H1 (cell line): ENCODE measurements around the gene APH1B. TPM values are rescaled to one million over a fixed set of nuclear protein-coding genes. Genes with fewer than 3 reads are reported as not detected.

Experiments used
- CTCF ChIA-PET: fragments of 300-600 bp; sonication (Branson Sonifier 250); formaldehyde crosslinking; loops from one replicate; lab custom pipeline; 2021; ENCODE audit not compliant: partially characterized antibody; lab: Charles Lee
- POLR2A ChIA-PET: fragments of 300-600 bp; sonication (Branson Sonifier 250); formaldehyde crosslinking; loops from one replicate; lab custom pipeline; 2021; ENCODE audit warnings: inconsistent platforms; ENCODE audit not compliant: partially characterized antibody; lab: Charles Lee
- DNase-seq, 2 experiments: peaks; one replicate each; pipeline versions ENCODE4 v3.0.0 to v3.0.0-alpha.2; 2010 to 2022; ENCODE audit warnings: low spot score in 2 of 2, low read depth in 1 of 2, mixed read lengths in 1 of 2
- FAIRE-seq: peaks from 2 replicates; lab custom pipeline; 2011; peaks lifted over from hg19 to GRCh38; lab: Jason Lieb, UNC
- H2AFZ ChIP-seq: 2 replicates; pipeline ENCODE4 v1.8.1; 2012; ENCODE audit warnings: low read length, inconsistent platforms
- H2AK5ac ChIP-seq: 2 replicates; pipeline ENCODE4 v1.6.1; 2013; ENCODE audit warnings: low read depth, low read length
- H2BK120ac ChIP-seq: replicated peaks from 2 replicates; pipeline ENCODE3; 2013; ENCODE audit warnings: low read depth, low read length, inconsistent platforms
- H2BK12ac ChIP-seq: 2 replicates; pipeline ENCODE4 v1.6.1; 2013; ENCODE audit warnings: low read depth, low read length
- H2BK15ac ChIP-seq: 2 replicates; pipeline ENCODE4 v1.6.1; 2013; ENCODE audit warnings: low read length
- H2BK20ac ChIP-seq: 2 replicates; pipeline ENCODE4 v1.6.1; 2013; ENCODE audit warnings: low read length
- H2BK5ac ChIP-seq: 2 replicates; pipeline ENCODE4 v1.6.1; 2013; ENCODE audit warnings: low read depth, low read length
- H3K14ac ChIP-seq: 2 replicates; pipeline ENCODE4 v1.6.1; 2013; ENCODE audit warnings: inconsistent platforms; ENCODE audit not compliant: insufficient read length
- H3K18ac ChIP-seq: 2 replicates; pipeline ENCODE4 v1.6.1; 2013; ENCODE audit warnings: low read length; ENCODE audit errors: extremely low read depth
- H3K23ac ChIP-seq: 2 replicates; pipeline ENCODE4 v1.6.1; 2013; ENCODE audit warnings: inconsistent platforms; ENCODE audit not compliant: insufficient read length
- H3K23me2 ChIP-seq: 2 replicates; pipeline ENCODE4 v1.6.1; 2013; ENCODE audit warnings: low read depth, low read length
- H3K27ac ChIP-seq: 2 replicates; pipeline ENCODE4 v1.6.1; 2011; ENCODE audit warnings: low read depth, low read length, inconsistent platforms
- H3K27me3 ChIP-seq, 4 experiments: replicated peaks in 1 of 4; 1 replicate in 1 of 4; 2 replicates in 3 of 4; pipeline versions ENCODE4 v1.6.1 to v1.8.1; 2011 to 2013; ENCODE audit warnings: low read length in 3 of 4, mild to moderate bottlenecking in 3 of 4, inconsistent platforms in 2 of 4, mixed read lengths in 2 of 4, moderate library complexity in 1 of 4; ENCODE audit not compliant: control insufficient read depth in 3 of 4, insufficient read depth in 3 of 4; ENCODE audit errors: extremely low read depth in 1 of 4
- H3K36me3 ChIP-seq, 4 experiments: 2 replicates each; pipeline versions ENCODE4 v1.6.1 to v1.8.1; 2011 to 2013; ENCODE audit warnings: mild to moderate bottlenecking in 4 of 4, low read length in 3 of 4, moderate library complexity in 2 of 4, control low read depth in 1 of 4, inconsistent platforms in 1 of 4; ENCODE audit not compliant: insufficient read depth in 4 of 4, control insufficient read depth in 2 of 4
- H3K4ac ChIP-seq: replicated peaks from 2 replicates; pipeline ENCODE3; 2013; ENCODE audit warnings: low read length, low read depth, mixed read lengths, inconsistent platforms; ENCODE audit not compliant: insufficient read length
- H3K4me1 ChIP-seq, 4 experiments: replicated peaks in 1 of 4; 1 replicate in 1 of 4; 2 replicates in 3 of 4; pipeline versions ENCODE4 v1.6.1 to v1.8.1; 2011 to 2013; ENCODE audit warnings: low read length in 3 of 4, inconsistent platforms in 2 of 4, mixed read lengths in 1 of 4; ENCODE audit not compliant: insufficient read depth in 4 of 4, control insufficient read depth in 3 of 4
- H3K4me2 ChIP-seq, 2 experiments: 2 replicates each; pipeline versions ENCODE4 v1.6.1 to v1.8.1; 2011 to 2013; ENCODE audit warnings: low read depth in 2 of 2, low read length in 2 of 2, control low read depth in 1 of 2, inconsistent platforms in 1 of 2, mild to moderate bottlenecking in 1 of 2; ENCODE audit not compliant: insufficient read depth in 1 of 2
- H3K4me3 ChIP-seq, 4 experiments: fragments of 200-600, 300-600 bp in 1 of 4; sonication (generic), shearing (Covaris generic), sonication (Bioruptor Twin) in 1 of 4; 2 replicates each; pipeline versions ENCODE4 v1.5.1 to v1.8.1; 2011 to 2016; ENCODE audit warnings: low read length in 4 of 4, low read depth in 3 of 4, control low read depth in 2 of 4, inconsistent platforms in 2 of 4, mild to moderate bottlenecking in 2 of 4, mixed read lengths in 1 of 4, moderate library complexity in 1 of 4; ENCODE audit not compliant: insufficient read depth in 2 of 4; ENCODE audit errors: extremely low read depth in 1 of 4
- H3K56ac ChIP-seq: replicated peaks from 2 replicates; pipeline ENCODE3; 2013; ENCODE audit warnings: low read depth, mild to moderate bottlenecking, mixed read lengths, low read length, inconsistent platforms; ENCODE audit not compliant: insufficient read length
- H3K79me1 ChIP-seq: 2 replicates; pipeline ENCODE4 v1.6.1; 2013; ENCODE audit warnings: low read depth, low read length, control low read depth
- H3K79me2 ChIP-seq, 2 experiments: 2 replicates each; pipeline versions ENCODE4 v1.6.1 to v1.8.1; 2012 to 2013; ENCODE audit warnings: low read length in 2 of 2, mild to moderate bottlenecking in 2 of 2, inconsistent platforms in 1 of 2; ENCODE audit not compliant: insufficient read depth in 2 of 2, control insufficient read depth in 1 of 2
- H3K9ac ChIP-seq, 4 experiments: replicated peaks in 1 of 4; 1 replicate in 1 of 4; 2 replicates in 3 of 4; pipeline versions ENCODE4 v1.6.1 to v1.8.1; 2011 to 2013; ENCODE audit warnings: low read depth in 3 of 4, low read length in 3 of 4, control low read depth in 2 of 4, mild to moderate bottlenecking in 2 of 4, moderate library complexity in 2 of 4, inconsistent platforms in 1 of 4; ENCODE audit errors: extremely low read depth in 1 of 4
- H3K9me3 ChIP-seq, 2 experiments: 2 replicates each; pipeline versions ENCODE4 v1.6.1 to v1.8.1; 2012 to 2013; ENCODE audit warnings: mild to moderate bottlenecking in 2 of 2, moderate library complexity in 2 of 2, control low read depth in 1 of 2, inconsistent platforms in 1 of 2, low read depth in 1 of 2, low read length in 1 of 2, mixed read lengths in 1 of 2; ENCODE audit not compliant: insufficient read depth in 2 of 2
- H4K20me1 ChIP-seq, 2 experiments: replicated peaks in 1 of 2; 2 replicates each; pipeline versions ENCODE3 to v1.8.1; 2011 to 2013; ENCODE audit warnings: inconsistent platforms in 2 of 2, low read length in 2 of 2, mild to moderate bottlenecking in 1 of 2; ENCODE audit not compliant: insufficient read depth in 2 of 2, control insufficient read depth in 1 of 2
- H4K5ac ChIP-seq: 2 replicates; pipeline ENCODE4 v1.6.1; 2013; ENCODE audit warnings: low read length, low read depth, mixed read lengths, inconsistent platforms; ENCODE audit not compliant: insufficient read length
- H4K8ac ChIP-seq: 2 replicates; pipeline ENCODE4 v1.8.0; 2013; ENCODE audit warnings: mild to moderate bottlenecking, moderate library complexity, low read length, inconsistent platforms; ENCODE audit not compliant: insufficient read depth; ENCODE audit errors: extremely low read depth
- H4K91ac ChIP-seq: replicated peaks from 2 replicates; pipeline ENCODE3; 2013; ENCODE audit warnings: low read length, mixed read lengths, inconsistent platforms; ENCODE audit not compliant: insufficient read length
- CREB1 ChIP-seq: IDR thresholded peaks from 2 replicates; pipeline ENCODE4 v1.6.1; 2012; ENCODE audit warnings: inconsistent platforms
- EGR1 ChIP-seq: IDR thresholded peaks from 2 replicates; pipeline ENCODE4 v1.6.1; 2011; ENCODE audit warnings: low read depth, low read length, borderline replicate concordance
- EP300 ChIP-seq, 2 experiments: IDR thresholded peaks; 1 replicate in 1 of 2; 2 replicates in 1 of 2; pipeline ENCODE4 v1.6.1; 2011 to 2012; ENCODE audit warnings: low read depth in 2 of 2, low read length in 2 of 2, mild to moderate bottlenecking in 2 of 2, borderline replicate concordance in 1 of 2, inconsistent platforms in 1 of 2, moderate library complexity in 1 of 2
- NANOG ChIP-seq: IDR thresholded peaks from 2 replicates; pipeline ENCODE4 v1.6.1; 2011; ENCODE audit warnings: low read length, low read depth, mild to moderate bottlenecking, inconsistent platforms; ENCODE audit not compliant: insufficient read depth, poor library complexity, severe bottlenecking
- PHF8 ChIP-seq: fragments of 200-600 bp; sonication (generic); conservative IDR thresholded peaks from 2 replicates; pipeline ENCODE4 v1.7.1; 2012; ENCODE audit warnings: low read depth, mild to moderate bottlenecking, inconsistent platforms, low read length, moderate library complexity
- POU5F1 ChIP-seq: IDR thresholded peaks from 2 replicates; pipeline ENCODE4 v1.6.1; 2011; ENCODE audit warnings: low read depth, mild to moderate bottlenecking, low read length, moderate library complexity
- SIX5 ChIP-seq: IDR thresholded peaks from 2 replicates; pipeline ENCODE4 v1.6.1; 2011; ENCODE audit warnings: mild to moderate bottlenecking, low read depth, low read length
- SRF ChIP-seq: IDR thresholded peaks from 2 replicates; pipeline ENCODE4 v1.6.1; 2011; ENCODE audit warnings: mild to moderate bottlenecking, low read depth, low read length, moderate library complexity
- SUZ12 ChIP-seq: fragments of 200-600 bp; sonication (generic); IDR thresholded peaks from 2 replicates; pipeline ENCODE4 v1.6.1; 2012; ENCODE audit warnings: mild to moderate bottlenecking, inconsistent platforms, low read length, moderate library complexity, mixed read lengths
- whole genome bisulfite sequencing, 2 experiments: shearing (Covaris generic) in 1 of 2; methylation state at CpG; one replicate each; pipeline versions ENCODE4 v1.1.6 to v1.1.7; 2013 to 2015; ENCODE audit warnings: low lambda C conversion rate in 2 of 2, mixed read lengths in 2 of 2, inconsistent platforms in 1 of 2, low coverage in 1 of 2, missing lambda C conversion rate in 1 of 2; ENCODE audit not compliant: insufficient replicate concordance in 2 of 2, insufficient coverage in 1 of 2, insufficient read length in 1 of 2; ENCODE audit errors: extremely low coverage in 1 of 2, missing lambda C conversion rate in 1 of 2; 5-methylcytosine and 5-hydroxymethylcytosine counted together
- polyA plus RNA-seq, 7 experiments: library from polyadenylated mRNA; depleted of rRNA in 3 of 7; stranded (reverse) in 5 of 7; unstranded in 2 of 7; fragments of >200 nt in 5 of 7; fragments of 200-250 nt in 2 of 7; gene quantifications; 1 replicate in 5 of 7; 2 replicates in 1 of 7; 4 replicates in 1 of 7; pipeline versions ENCODE4 v1.2.1 to v1.2.3, GENCODE V29; 2011 to 2013; ENCODE audit warnings: missing spikeins in 2 of 7, mixed read lengths in 2 of 7
- total RNA-seq: library from RNA; stranded (reverse); fragmentation: NEBNext Ultra II Directional; extraction: Animal tissue kit (Norgen Biotek cat#: 25700); gene quantifications from 2 replicates; pipeline ENCODE4 v1.2.1, GENCODE V29; 2021

Gene APH1B
- total and polyA plus RNA-seq, 2 of the 8 experiments (the other 6 are each of a cell fraction or from before 2014, with no cell fraction given): 11.5 to 22.9 TPM

DNA sequence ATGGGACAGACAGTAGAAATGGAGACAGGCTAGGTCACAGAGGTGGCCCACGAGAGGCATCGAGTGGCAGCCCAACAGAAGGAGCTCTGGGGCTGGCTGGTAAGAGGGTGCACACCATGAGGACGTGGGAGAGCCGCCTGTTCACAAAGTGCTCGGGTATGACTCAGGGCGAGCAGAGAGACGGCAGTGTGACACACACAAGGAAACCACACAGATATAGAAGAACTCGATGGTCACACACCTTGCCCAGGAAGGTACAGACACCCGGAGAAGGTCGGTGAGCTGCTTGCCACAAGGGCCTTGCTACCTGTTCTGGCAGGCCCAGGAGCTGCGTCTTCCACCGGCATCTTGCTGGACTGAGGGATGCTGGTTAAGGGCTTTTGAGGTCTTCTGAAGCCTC lies 54.1 kb downstream of the APH1B start:
- no peak overlapping the region for H4K8ac ChIP-seq
- H4K5ac ChIP-seq: no peak overlapping the region
- H4K91ac ChIP-seq: no peak overlapping the region
- no peak overlapping the region for H2AK5ac ChIP-seq
- no peak overlapping the region for H3K4me2 ChIP-seq
- H2BK120ac ChIP-seq: no peak overlapping the region
- no peak overlapping the region for H2AFZ ChIP-seq
- no peak overlapping the region for H3K4me3 ChIP-seq
- H3K36me3 ChIP-seq: no peaks in the 10 kb centered on the region
- no peaks in the 10 kb centered on the region for H3K23me2 ChIP-seq
- H3K79me2 ChIP-seq: no peaks in the 10 kb centered on the region
- DNase-seq (no peak), FAIRE-seq (no peak)
- POLR2A ChIA-PET: no interaction called here
- H3K14ac ChIP-seq: no peak overlapping the region
- H3K79me1 ChIP-seq: no peaks in the 10 kb centered on the region
- H2BK5ac ChIP-seq: no peak overlapping the region
- no peak overlapping the region for H2BK15ac ChIP-seq
- H3K27me3 ChIP-seq: no peaks in the 10 kb centered on the region
- no peaks in the 10 kb centered on the region for H4K20me1 ChIP-seq
- WGBS, 2 experiments: 83% methylated on average over 12 of the region's 12 CpGs; no CpG with 5 or more reads in 1 of the 2 experiments
- no peak overlapping the region for H3K23ac ChIP-seq
- H2BK12ac ChIP-seq: no peak overlapping the region
- H3K4me1 ChIP-seq: no peaks in the 10 kb centered on the region; a peak in 1 of 7 replicates
- no peak overlapping the region for H3K4ac ChIP-seq
- no peaks in the 10 kb centered on the region for H3K9me3 ChIP-seq
- H3K9ac ChIP-seq: no peak overlapping the region
- CTCF ChIA-PET: interaction anchor here (1.2 to 2.0 kb wide), 4 partner anchors 8 to 81 kb away, joined by 3 to 5 read pairs (median 4); no protein-coding TSS in a partner anchor
- no peak overlapping the region for H2BK20ac ChIP-seq
- no peak overlapping the region for H3K27ac ChIP-seq
- no peak overlapping the region for H3K18ac ChIP-seq
- H3K56ac ChIP-seq: no peak overlapping the region
- TF ChIP-seq SIX5 (no peak), EP300 (IDR thresholded peaks at IDR 0.05; ENCODE audit: borderline replicate concordance in 1 of 2, low read depth in 2 of 2, low read length in 2 of 2) (no peak), CREB1 (no peak), PHF8 (no peak), SUZ12 (no peak), EGR1 (no peak), SRF (no peak), POU5F1 (no peak), NANOG (no peak)
